ENCODE results near the gene SLC6A18. TPM values are rescaled to one million over a fixed set of nuclear protein-coding genes. Genes with fewer than 3 reads are reported as not detected.

Gene SLC6A18
- polyA plus RNA-seq, 1 donor (not counting 4 experiments of a cell fraction or from before 2014, with no cell fraction given) = not detected

GRCh38 chr5:1195439-1195838 is 29.7 kb upstream of the SLC6A18 start:
- H3K9ac ChIP-seq (ENCODE audit: control insufficient read depth, extremely low read depth, insufficient read depth, low read length) = no peak overlapping the region
- H3K36me3 ChIP-seq (ENCODE audit: control insufficient read depth in 2 of 2, extremely low read depth in 1 of 2, insufficient read depth in 2 of 2, low read length in 2 of 2) = no peaks in the 10 kb centered on the region
- H3K4me2 ChIP-seq (ENCODE audit: control insufficient read depth, extremely low read depth, insufficient read depth, low read depth, low read length) = no peak overlapping the region
- H2AFZ ChIP-seq (ENCODE audit: control insufficient read depth, low read length) = no peak overlapping the region
- no peaks in the 10 kb centered on the region for H3K79me2 ChIP-seq (ENCODE audit: control insufficient read depth, insufficient read depth, low read length)
- dilution Hi-C loops (cut with MboI; ENCODE audit: extremely low pct_ligation_motif_present, low sequenced_read_pairs) = no loop called here
- H4K20me1 ChIP-seq (ENCODE audit: control insufficient read depth, extremely low read depth, insufficient read depth, low read length) = no peaks in the 10 kb centered on the region
- no peaks in the 10 kb centered on the region for H3K9me1 ChIP-seq (ENCODE audit: control insufficient read depth, extremely low read depth, insufficient read depth, low read length)
- TF ChIP-seq CTCF (optimal IDR thresholded peaks at IDR 0.05 in 1 of 3, IDR thresholded peaks at IDR 0.05 in 1 of 3, conservative IDR thresholded peaks at IDR 0.05 in 1 of 3; ENCODE audit: extremely low read depth in 1 of 3, insufficient read depth in 2 of 3, low read length in 3 of 3) = no peak
- no peak for TF ChIP-seq EZH2 (IDR thresholded peaks at IDR 0.05; ENCODE audit: low read length)
- no peak overlapping the region for H3K4me3 ChIP-seq (ENCODE audit: control insufficient read depth in 2 of 3, extremely low read depth in 1 of 3, insufficient read depth in 2 of 3, low read depth in 1 of 3, low read length in 3 of 3)
- H3K27me3 ChIP-seq (ENCODE audit: control insufficient read depth, extremely low read depth, insufficient read depth, low read length) = peaks cover 3% of the 10 kb centered on the region
- H3K9me3 ChIP-seq (ENCODE audit: control insufficient read depth, low read depth, low read length) = no peaks in the 10 kb centered on the region
- no peak overlapping the region for H3K27ac ChIP-seq (ENCODE audit: control insufficient read depth, insufficient read depth, low read length)
- FAIRE-seq (no peak), DNase-seq (ENCODE audit: low read depth, low spot score) (no peak)
- no peaks in the 10 kb centered on the region for H3K4me1 ChIP-seq (ENCODE audit: control insufficient read depth, extremely low read depth, insufficient read depth, low read length)

GRCh38 chr5:1195916-1196315 is 29.3 kb upstream of the SLC6A18 start:
- no peak for DNase-seq (ENCODE audit: low read depth, low spot score)
- H2AFZ ChIP-seq (ENCODE audit: control insufficient read depth, low read length) = no peak overlapping the region
- no peaks in the 10 kb centered on the region for H3K9me1 ChIP-seq (ENCODE audit: control insufficient read depth, extremely low read depth, insufficient read depth, low read length)
- no peak overlapping the region for H3K4me3 ChIP-seq (ENCODE audit: control insufficient read depth in 2 of 3, extremely low read depth in 1 of 3, insufficient read depth in 2 of 3, low read depth in 1 of 3, low read length in 3 of 3)
- peaks cover 7% of the 10 kb centered on the region for H3K27me3 ChIP-seq (ENCODE audit: control insufficient read depth, extremely low read depth, insufficient read depth, low read length)
- no peak overlapping the region for H3K9ac ChIP-seq (ENCODE audit: control insufficient read depth, extremely low read depth, insufficient read depth, low read length)
- no peak for FAIRE-seq
- H3K9me3 ChIP-seq (ENCODE audit: control insufficient read depth, low read depth, low read length) = no peaks in the 10 kb centered on the region
- no peak overlapping the region for H3K27ac ChIP-seq (ENCODE audit: control insufficient read depth, insufficient read depth, low read length)
- H3K4me1 ChIP-seq (ENCODE audit: control insufficient read depth, extremely low read depth, insufficient read depth, low read length) = no peaks in the 10 kb centered on the region
- TF ChIP-seq CTCF (optimal IDR thresholded peaks at IDR 0.05 in 1 of 3, IDR thresholded peaks at IDR 0.05 in 1 of 3, conservative IDR thresholded peaks at IDR 0.05 in 1 of 3; ENCODE audit: extremely low read depth in 1 of 3, insufficient read depth in 2 of 3, low read length in 3 of 3) (no peak), EZH2 (IDR thresholded peaks at IDR 0.05; ENCODE audit: low read length) (no peak)
- H3K79me2 ChIP-seq (ENCODE audit: control insufficient read depth, insufficient read depth, low read length) = no peaks in the 10 kb centered on the region
- dilution Hi-C loops (cut with MboI; ENCODE audit: extremely low pct_ligation_motif_present, low sequenced_read_pairs) = no loop called here
- no peaks in the 10 kb centered on the region for H3K36me3 ChIP-seq (ENCODE audit: control insufficient read depth in 2 of 2, extremely low read depth in 1 of 2, insufficient read depth in 2 of 2, low read length in 2 of 2)
- H3K4me2 ChIP-seq (ENCODE audit: control insufficient read depth, extremely low read depth, insufficient read depth, low read depth, low read length) = no peak overlapping the region
- no peaks in the 10 kb centered on the region for H4K20me1 ChIP-seq (ENCODE audit: control insufficient read depth, extremely low read depth, insufficient read depth, low read length)
